G401 (cell line): Measurements from ENCODE around the gene APOC4. TPM values are rescaled to one million over a fixed set of nuclear protein-coding genes. Genes with fewer than 3 reads are reported as not detected.
A peak's percentile ranks its signal among the peaks of the same experiment; 100 is the strongest.

ENCODE experiments used
- DNase-seq: peaks from one replicate; pipeline ENCODE4 v3.0.0-alpha.2; 2015; ENCODE audit warnings: low spot score
- in situ Hi-C: cut with HindIII; loops from 2 replicates; pipeline ENCODE4 v1.10.0; 2016; ENCODE audit warnings: low sequenced_read_pairs, mixed read lengths
- total RNA-seq: library from RNA; depleted of rRNA; stranded (reverse); fragments of >200 nt; shearing (Covaris generic); gene quantifications from 2 replicates; pipeline ENCODE4 v1.2.3, GENCODE V29; 2014; rRNA removed

Gene APOC4
- total RNA-seq, 1 experiment from 2014 or later: not detected

DNA sequence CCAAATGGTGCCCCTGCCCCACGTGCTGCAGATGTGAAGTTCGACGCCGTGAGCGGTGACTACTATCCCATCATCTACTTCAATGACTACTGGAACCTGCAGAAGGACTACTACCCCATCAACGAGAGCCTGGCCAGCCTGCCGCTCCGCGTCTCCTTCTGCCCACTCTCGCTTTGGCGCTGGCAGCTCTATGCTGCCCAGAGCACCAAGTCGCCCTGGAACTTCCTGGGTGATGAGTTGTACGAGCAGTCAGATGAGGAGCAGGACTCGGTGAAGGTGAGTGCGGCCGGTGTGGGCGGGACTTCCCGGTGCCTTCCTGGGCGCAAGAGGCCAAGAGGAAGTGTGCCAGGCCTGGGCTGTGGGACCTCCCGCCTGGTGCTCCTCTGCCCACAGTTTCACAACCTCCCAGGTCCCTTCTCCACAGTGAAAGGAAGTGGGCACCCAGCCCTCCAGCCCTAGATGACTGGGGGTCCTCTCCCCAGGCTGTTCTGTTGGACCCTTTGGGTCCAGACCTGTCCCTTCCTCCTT, 45.2 kb downstream of the APOC4 start:
- no peak for DNase-seq
- in situ Hi-C loops: no loop called here

DNA sequence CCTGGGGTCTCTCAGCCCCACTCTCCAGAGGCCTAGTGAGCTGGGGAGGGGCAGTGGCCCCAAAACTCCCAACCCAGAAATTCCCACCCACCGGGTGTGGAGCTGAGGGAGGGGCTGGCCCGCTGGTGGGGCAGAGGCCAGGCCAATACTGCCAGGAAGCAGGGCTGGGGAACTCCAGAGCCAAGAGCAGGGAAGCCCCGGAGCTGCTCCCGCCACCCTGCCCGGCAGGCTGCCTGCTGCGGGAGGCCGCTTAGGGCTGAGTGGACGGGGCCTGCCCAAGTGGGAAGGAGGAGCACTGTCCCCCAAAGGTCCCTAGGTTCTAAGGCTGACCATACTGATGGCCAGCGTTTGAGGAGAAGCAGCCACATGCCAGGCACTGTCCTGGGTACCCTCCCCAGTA, 46.2 kb downstream of the APOC4 start:
- in situ Hi-C loops: no loop called here
- no peak for DNase-seq

DNA sequence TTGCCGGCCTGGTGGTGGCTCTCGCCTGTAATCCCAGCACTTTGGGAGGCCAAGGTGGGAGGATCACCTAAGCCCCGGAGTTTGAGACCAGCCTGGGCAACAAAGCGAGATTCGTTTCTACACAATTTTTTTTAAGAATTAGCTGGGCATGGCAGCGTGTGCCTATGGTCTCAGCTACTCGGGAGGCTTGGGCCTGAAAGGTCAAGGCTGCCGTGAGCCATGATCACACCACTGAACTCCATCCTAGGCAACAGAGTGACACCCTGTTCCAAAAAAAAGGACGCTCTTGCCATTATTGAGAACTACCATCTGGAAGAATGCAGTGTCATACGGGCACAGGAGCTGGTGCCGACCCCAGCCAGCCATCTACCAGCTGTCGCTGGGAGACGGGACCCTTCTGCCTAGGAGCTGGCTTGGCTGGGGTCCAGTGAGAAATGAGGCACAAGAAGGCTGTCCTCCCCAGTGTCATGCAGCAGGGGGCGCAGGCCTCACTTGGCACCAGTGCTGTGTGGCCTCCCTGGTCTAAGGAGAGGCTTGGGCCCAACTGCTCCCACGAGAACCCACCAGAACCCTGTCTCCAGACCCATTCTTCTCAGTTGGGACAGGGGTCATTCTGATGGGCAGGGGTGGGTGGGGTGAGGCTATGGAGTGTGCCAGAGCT, 47.0 kb downstream of the APOC4 start:
- in situ Hi-C loops: no loop called here
- peak; percentile 61 for DNase-seq

DNA sequence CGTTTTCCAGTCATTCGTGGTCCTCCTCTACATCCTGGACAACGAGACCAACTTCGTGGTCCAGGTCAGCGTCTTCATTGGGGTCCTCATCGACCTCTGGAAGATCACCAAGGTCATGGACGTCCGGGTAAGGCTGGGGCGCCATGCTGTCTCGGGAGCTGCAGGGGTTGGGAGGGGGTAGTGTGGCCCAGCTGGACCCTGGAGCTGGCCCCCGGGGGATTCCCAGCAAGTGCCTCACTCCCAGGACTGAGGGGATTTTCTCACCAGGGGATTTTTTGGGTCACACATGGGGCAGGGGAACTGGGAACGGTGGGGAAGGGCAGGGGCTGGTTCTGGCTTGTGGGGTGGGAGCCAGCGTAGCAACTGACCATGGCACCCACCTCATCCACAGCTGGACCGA, 48.4 kb downstream of the APOC4 start:
- no peak for DNase-seq
- in situ Hi-C loops: no loop called here

DNA sequence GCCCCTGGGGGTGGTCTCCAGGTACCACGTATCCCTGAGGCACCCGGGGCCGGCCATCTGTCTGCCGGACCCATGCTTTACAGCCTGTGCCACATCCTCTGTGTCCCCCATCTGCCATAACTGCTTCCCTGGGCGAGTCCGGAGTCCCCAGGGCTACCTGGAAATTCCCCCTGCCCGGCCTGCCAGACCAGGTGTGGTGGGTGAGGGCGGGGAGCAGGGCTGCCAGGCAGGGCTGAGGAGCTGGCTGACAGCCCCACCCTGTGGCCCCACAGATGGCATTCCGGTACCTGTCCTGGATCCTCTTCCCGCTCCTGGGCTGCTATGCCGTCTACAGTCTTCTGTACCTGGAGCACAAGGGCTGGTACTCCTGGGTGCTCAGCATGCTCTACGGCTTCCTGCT, 48.9 kb downstream of the APOC4 start:
- DNase-seq: no peak
- in situ Hi-C loops: no loop called here

DNA sequence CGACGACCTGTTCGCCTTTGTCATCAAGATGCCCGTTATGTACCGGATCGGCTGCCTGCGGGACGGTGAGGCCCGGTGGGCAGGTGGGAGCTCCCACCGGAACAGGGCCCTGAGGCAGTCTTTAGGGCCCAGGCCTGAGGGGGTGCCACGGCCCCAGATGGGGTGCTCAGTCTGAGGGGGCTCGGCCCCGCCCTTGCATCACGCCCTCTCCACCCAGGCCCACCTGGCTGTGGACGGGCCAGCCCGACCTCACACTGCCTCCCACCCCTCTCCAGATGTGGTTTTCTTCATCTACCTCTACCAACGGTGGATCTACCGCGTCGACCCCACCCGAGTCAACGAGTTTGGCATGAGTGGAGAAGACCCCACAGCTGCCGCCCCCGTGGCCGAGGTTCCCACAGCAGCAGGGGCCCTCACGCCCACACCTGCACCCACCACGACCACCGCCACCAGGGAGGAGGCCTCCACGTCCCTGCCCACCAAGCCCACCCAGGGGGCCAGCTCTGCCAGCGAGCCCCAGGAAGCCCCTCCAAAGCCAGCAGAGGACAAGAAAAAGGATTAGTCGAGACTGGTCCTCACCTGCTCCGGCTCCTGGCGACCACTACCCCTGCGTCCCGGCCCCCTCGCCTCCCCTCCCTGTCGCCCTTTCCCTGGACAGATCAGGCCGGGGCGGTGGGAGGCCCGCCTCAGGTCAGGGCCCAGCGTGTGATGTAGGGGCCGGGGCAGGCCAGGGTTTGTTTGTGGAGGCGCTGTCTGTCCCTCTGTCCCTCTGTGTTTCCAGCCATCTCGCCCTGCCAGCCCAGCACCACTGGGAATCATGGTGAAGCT, 50.5 kb downstream of the APOC4 start:
- in situ Hi-C loops: no loop called here
- DNase-seq: no peak

DNA sequence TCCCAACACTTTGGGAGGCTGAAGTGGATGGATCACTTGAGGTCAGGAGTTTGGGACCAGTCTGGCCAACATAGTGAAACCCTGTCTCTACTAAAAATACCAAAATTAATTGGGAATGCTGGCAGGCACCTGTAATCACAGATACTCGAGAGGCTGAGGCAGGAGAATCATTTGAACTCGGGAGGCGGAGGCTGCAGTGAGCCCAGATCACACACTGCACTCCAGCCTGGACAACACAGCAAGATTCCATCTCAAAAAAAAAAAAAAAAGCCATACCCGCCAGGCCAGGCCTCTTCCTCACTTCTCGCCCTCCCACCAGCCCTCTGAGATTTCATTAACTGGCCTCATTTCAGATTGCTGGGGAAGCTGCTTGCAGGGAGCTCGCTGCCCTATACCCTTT, 51.5 kb downstream of the APOC4 start:
- in situ Hi-C loops: no loop called here

DNA sequence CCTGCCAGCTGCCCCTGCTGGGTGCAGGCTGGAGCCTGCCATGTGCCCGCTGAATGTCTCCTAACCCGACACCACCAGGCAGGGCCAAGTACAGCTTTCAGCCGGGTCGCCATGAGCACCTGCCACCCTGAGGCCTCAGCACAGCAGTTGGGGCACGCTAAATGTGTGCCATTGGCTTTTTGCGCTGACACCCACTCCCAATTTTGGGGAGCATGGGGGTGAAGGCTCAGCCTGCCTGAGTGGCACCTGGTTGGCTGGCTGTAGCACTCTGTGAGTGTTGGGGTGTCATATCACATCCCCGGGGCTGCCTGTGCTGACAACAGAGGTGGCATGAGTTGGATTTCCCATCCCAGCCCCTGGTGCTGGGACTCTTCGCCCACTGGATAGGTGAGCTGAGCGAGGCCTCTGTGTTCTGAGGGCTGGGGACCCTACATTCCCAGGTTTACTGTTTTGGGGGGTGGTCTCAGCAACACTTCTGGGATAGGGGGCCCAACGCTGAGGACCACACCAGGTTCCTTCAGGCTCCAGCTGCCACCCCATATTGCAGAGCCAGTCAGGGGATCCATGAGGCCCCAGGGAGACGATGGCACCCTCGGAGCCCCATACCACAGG, 52.0 kb downstream of the APOC4 start:
- DNase-seq: no peak
- in situ Hi-C loops: no loop called here

More for the DNA sequence above, 51.5 kb downstream of the APOC4 start:
- DNase-seq: no peak

Other genes with a start within 250 kb of the APOC4 start
- gene CEACAM16, start 243.1 kb upstream of the APOC4 start, total RNA-seq: not detected in 2 replicates
- 6.6 and 9.1 TPM in 2 replicates for gene BCL3, start 193.5 kb upstream of the APOC4 start, total RNA-seq
- not detected in 2 replicates for gene CBLC, start 164.3 kb upstream of the APOC4 start, total RNA-seq
- 28.5 and 28.9 TPM in 2 replicates for gene BCAM, start 133.1 kb upstream of the APOC4 start, total RNA-seq
- 126 and 154 TPM in 2 replicates for gene NECTIN2, start 95.9 kb upstream of the APOC4 start, total RNA-seq
- gene TOMM40, start 51.0 kb upstream of the APOC4 start, total RNA-seq: 226 and 256 TPM in 2 replicates
- 2,018 and 2,607 TPM in 2 replicates for gene APOE, start 36.4 kb upstream of the APOC4 start, total RNA-seq
- 182 and 412 TPM in 2 replicates for gene APOC1, start 27.6 kb upstream of the APOC4 start, total RNA-seq
- not detected in 2 replicates for gene APOC2, start 3.8 kb downstream of the APOC4 start, total RNA-seq
- gene CLPTM1, start 13.1 kb downstream of the APOC4 start, total RNA-seq: 6.2 and 17.2 TPM in 2 replicates
- 12.7 and 16.6 TPM in 2 replicates for gene RELB, start 59.2 kb downstream of the APOC4 start, total RNA-seq
- 12.1 and 23.8 TPM in 2 replicates for gene CLASRP, start 96.8 kb downstream of the APOC4 start, total RNA-seq
- not detected in 2 replicates for gene ZNF296, start 134.2 kb downstream of the APOC4 start, total RNA-seq
- 93.1 and 100 TPM in 2 replicates for gene GEMIN7, start 137.0 kb downstream of the APOC4 start, total RNA-seq
- 28.6 and 42.6 TPM in 2 replicates for gene PPP1R37, start 150.9 kb downstream of the APOC4 start, total RNA-seq
- 0.31 TPM in 1 of 2 replicates, not detected in the other for gene NKPD1, start 218.7 kb downstream of the APOC4 start, total RNA-seq
- gene TRAPPC6A, start 236.0 kb downstream of the APOC4 start, total RNA-seq: 38.4 and 52.9 TPM in 2 replicates
- gene BLOC1S3, start 236.5 kb downstream of the APOC4 start, total RNA-seq: 9.0 and 14.7 TPM in 2 replicates